T-helper 1 cell treated with Interleukin-12 subunit alpha and Interleukin-12 subunit beta and Interleukin-4 antibody, amounts not matched to agents 30 ng/mL and 1 ng/mL, for 36 hours (primary cell): Measurements from ENCODE around the gene ACER1. TPM values are rescaled to one million over a fixed set of nuclear protein-coding genes. Genes with fewer than 3 reads are reported as not detected.
"Not testable (repeated sequence)": the region's sequence is repeated elsewhere in the genome, so short reads cannot be mapped to it uniquely, and the experiment has no call there.

Experiments
- intact Hi-C: fragments of 100-400 bp; cut with micrococcal nuclease; formaldehyde crosslinking; loops from one replicate; pipeline ENCODE4 v1.15.1; 2024
- total RNA-seq: library from RNA; stranded (reverse); gene quantifications from 2 replicates; pipeline ENCODE4 v1.2.3, GENCODE V29; 2022

ACER1 gene
- total RNA-seq, 1 donor from 2014 or later, result 0.81 TPM

GRCh38 chr19:6358003-6358402 lies 24.6 kb upstream of the ACER1 start:
- intact Hi-C loops, result no loop called here

- intact Hi-C loops, result no loop called here
These were observed 23.8 kb upstream of the ACER1 start for GRCh38 chr19:6357174-6357573.

- intact Hi-C loops, result not testable (repeated sequence)
These were observed 22.1 kb upstream of the ACER1 start for GRCh38 chr19:6355321-6356040.

DNA sequence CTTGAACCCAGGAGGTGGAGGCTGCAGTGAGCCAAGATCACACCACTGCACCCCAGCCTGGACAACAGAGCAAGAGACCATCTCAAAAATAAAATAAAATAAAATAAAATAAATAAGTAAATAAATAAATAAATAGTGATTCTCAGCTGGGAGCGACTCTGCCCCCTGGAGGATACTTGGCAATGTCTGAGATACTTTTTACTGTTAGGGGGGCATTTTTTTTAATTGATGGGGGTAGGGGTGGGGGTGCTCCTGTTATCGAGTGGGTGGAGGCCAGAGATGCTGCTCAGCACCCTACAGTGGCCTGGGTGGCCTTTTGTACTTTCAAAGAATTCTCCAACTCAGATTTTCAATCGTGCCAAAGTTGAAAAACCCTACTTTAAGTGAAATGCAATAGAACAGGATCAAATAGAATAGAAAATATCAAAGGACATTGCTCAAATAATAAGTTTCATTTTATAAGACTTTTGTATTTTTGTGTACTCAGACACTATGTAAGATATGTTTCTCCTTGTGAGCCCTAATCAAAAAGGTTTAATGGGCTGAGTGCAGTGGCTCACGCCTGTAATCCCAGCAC lies 20.8 kb upstream of the ACER1 start:
- intact Hi-C loops, result no loop called here

- intact Hi-C loops, result no loop called here
These were observed 19.2 kb upstream of the ACER1 start for GRCh38 chr19:6352381-6353165.

GRCh38 chr19:6350688-6351087 lies 17.3 kb upstream of the ACER1 start:
- intact Hi-C loops, result no loop called here

DNA sequence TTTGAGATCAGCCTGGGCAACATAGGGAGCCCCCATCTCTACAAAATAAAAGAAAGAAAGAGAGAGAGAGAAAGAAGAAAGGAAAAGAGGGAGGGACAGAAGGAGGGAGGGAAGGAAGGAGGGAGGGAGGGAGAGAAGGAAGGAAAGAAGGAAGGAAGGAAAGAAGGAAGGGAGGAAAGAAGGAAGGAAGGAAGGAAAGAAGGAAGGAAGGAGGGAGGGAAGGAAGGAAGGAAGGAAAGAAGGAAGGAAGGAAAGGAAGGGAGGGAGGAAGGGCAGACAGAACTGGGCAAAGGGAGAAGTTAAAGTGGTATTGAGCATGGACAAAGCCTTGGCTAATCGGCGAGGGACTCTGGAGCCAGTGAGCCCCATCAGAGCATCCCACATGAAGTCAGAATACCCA lies 15.9 kb upstream of the ACER1 start:
- intact Hi-C loops, result not testable (repeated sequence)

- intact Hi-C loops, result no loop called here
These were observed 10.1 kb upstream of the ACER1 start for GRCh38 chr19:6343462-6343861.

DNA sequence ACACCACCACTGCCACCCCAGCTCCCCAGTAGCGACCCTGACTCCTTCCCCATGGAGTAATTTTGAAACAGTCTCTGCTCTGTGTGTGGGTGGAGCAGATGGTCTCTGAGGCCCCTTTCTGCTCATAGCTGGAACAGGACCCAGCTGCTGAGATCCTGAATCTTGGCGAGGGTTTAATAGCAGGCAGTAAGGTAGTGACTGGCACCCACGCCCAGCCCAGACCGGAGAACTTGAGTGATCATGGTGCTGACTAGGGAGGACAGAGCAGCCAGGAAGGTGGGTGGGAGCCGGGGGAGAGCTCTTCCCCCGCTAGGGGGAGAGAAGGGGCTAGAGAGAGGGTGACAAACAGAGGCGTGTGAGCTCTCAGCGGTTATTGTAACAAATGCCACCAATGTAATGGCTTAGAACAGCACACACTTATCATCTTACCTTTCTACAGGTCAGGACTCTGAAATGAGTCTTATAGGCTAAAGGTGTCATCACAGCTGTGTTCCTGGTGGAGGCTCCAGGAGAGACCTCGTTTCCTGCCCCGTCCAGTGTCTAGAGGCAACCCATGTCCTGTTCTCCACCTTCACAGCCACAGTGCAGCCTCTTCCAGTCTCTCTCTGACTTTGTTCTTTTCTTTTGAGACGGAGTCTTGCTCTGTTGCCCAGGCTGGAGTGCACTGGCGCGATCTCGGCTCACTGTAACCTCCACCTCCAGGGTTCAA lies 7.2 kb upstream of the ACER1 start:
- intact Hi-C loops, result no loop called here

DNA sequence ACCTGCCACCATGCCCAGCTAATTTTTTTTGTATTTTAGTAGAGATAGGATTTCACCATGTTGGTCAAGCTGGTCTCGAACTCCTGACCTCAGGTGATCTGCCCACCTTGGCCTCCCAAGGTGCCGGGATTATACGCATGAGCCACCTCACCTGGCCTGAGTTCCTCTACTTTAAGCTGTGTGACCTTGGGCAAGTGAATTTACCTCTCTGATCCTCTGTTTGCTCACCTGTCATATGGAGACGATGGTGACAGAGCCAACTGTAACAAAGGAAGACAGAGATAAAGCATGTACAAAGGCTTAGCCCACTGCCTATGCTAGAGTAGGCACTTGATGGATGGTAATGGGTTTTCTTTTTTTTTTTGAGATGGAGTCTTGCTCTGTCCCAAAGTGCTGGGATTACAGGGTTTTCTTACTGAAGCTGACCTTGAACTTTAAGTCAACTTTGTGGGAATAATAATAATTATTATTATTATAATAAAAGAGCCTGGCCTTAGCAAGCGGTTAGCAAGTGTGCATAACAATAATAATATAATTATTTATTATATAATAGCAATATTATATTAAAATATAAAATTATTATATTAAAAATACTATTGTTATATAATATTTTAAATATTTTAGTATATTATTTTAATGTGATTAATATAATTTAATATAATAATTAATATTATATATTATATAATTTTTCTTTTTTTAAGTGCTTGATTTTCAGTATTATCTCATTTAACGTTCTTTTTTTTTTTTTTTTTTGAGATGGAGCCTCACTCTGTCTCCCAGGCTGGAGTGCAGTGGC lies 1.3 kb upstream of the ACER1 start:
- intact Hi-C loops, result no loop called here

DNA sequence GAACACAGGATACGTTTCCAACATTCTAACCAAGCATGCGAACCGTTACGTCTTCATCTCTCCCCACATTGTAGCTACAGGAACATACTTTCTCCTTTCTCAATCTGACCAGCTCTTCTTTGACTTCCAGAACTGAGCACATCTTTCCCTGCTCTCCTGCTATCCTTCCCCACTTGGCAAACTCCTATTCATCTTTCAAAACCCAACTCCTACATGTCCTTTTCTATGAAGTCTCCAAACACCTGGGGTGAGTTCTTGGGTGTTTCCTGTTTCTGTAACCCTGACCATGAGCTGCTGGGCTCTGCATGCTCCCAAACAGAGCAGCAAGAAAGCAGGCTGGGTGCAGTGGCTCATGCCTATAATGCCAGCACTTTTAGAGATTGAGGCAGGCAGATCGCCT lies 6.6 kb downstream of the ACER1 start:
- intact Hi-C loops, result no loop called here

DNA sequence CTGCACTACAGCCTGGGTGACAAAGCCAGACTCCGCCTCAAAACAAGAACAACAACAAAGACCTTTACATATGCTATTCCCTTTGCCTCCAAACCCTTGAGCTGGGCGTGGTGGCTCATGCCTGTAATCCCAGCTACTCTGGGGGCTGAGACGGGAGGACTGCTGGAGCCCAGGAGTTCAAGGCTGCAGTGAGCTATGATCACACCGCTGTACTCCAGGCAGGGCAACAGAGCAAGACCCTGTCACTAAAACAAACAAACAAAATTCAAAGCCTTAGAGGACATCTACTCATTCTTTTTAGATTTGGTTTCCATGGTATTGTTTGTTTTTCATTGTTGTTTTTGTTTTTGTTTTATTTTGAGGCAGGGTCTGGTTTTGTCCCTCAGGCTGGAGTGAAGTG lies 7.8 kb downstream of the ACER1 start:
- intact Hi-C loops, result no loop called here

GRCh38 chr19:6324757-6325156 lies 8.7 kb downstream of the ACER1 start:
- intact Hi-C loops, result no loop called here

DNA sequence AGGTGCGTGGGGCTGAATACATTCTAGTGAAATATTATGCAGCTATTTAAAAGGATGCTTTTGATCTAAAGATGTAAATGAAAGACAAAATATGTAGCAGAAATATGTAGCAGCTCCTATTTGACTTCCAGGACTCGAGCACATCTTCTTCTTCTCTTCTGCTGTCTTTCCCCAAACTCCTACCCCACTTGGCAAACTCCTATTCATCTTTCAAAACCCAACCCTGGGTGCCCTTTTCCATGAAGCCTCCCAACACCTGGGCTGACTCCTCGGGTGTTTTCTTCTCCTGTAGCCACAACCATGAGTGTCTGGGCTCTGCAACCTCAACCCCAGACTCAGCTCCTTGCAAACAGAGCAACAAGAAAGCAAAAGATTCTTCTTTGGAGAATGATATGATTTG lies 11.1 kb downstream of the ACER1 start:
- intact Hi-C loops, result no loop called here

DNA sequence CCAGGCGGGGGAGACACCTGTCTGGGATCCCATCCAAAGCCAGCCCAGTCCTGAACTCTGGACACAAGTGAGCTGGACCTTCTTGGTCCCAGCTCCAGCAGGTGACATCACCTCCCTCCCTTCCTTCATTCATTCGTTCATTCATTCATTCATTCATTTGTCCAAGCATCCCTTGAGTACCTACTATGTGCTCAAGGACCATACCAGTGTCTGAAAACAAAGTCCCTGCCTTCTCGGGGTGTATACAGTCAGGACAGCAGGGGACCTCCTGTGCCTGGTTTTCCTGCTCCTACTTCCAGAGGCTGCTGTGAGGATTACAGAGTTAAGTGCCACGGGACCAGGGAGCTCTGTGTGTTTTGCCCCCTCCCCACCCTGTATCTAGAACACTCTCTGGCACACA lies 14.0 kb downstream of the ACER1 start:
- intact Hi-C loops, result no loop called here

DNA sequence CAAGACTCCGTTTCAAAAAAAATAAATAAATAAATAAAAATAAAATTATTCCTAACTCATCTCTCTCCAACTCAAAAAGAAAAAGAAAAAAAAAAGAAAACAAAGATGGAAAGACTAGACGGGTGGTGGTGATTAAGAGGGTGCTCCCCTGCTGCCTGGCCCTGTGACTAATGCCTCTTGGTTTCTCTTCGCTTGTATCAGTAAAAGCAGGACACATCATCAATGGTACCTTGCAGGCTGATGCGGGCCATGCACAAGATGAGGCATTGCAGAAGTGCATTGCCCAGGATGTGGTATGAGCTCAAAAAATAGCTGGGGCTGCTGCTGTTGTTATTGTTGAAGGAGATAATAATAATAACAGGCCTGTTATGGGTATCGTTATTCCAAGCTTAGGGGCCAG lies 14.6 kb downstream of the ACER1 start:
- intact Hi-C loops, result no loop called here

- intact Hi-C loops, result not testable (repeated sequence)
These were observed 17.8 kb downstream of the ACER1 start for GRCh38 chr19:6315646-6316045.

GRCh38 chr19:6313398-6313969 lies 19.9 kb downstream of the ACER1 start:
- intact Hi-C loops, result no loop called here

- intact Hi-C loops, result no loop called here
These were observed 21.4 kb downstream of the ACER1 start for GRCh38 chr19:6312018-6312417.

DNA sequence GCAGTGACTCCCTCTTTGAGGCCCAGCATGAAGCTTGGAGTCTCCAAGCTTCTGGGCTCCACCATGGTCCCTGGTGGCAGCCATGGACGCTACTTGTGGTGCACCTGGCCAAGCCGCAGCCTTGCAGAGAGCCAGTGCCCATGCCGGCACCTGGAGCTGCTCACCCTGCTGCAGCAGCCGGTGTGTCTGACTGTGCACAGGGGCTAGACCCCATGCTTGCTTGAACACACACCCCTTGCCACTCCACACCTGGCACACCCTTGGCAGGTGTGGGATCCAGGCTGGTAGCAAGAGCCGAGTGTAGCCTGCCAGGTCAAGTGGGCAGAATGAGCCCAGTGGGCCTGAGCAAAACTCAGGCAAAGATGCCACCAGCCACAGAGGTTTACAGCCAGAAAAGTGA lies 35.0 kb downstream of the ACER1 start:
- intact Hi-C loops, result no loop called here

DNA sequence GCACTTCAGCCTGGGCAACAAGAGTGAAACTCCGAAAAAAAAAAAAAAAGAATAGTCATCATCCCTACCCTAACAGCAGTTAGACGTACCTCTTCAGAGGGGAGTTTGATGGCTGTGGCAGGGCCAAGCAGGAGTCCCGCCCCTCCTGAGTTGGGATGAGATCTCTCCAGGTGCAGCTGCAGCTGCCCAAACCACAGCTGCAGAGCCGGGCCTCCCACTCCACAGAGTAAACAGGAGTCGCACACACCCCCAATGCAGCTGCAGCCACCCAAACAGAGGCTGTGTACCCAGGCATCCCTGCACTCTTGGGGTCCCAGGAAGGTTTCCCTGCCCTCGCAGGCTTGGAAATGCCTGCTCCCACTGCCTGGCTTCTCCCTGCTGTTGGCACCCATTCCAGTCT lies 36.2 kb downstream of the ACER1 start:
- intact Hi-C loops, result no loop called here
